Activated CD4-positive, CD25-positive, alpha-beta regulatory T cell treated with anti-CD3 and anti-CD28 coated beads, Interleukin-2, amount 50 U/mL, for 24 hours (primary cell): ENCODE measurements around the gene SPEN.

Source experiments
- ATAC-seq, 2 donors: fragments of 150-1000 bp; cut with Tn5 transposase; one replicate each; pipeline ENCODE4 v1.10.0; 2021; ENCODE audit warnings: mild to moderate bottlenecking in 1 of 2, moderate library complexity in 1 of 2

SPEN gene

DNA sequence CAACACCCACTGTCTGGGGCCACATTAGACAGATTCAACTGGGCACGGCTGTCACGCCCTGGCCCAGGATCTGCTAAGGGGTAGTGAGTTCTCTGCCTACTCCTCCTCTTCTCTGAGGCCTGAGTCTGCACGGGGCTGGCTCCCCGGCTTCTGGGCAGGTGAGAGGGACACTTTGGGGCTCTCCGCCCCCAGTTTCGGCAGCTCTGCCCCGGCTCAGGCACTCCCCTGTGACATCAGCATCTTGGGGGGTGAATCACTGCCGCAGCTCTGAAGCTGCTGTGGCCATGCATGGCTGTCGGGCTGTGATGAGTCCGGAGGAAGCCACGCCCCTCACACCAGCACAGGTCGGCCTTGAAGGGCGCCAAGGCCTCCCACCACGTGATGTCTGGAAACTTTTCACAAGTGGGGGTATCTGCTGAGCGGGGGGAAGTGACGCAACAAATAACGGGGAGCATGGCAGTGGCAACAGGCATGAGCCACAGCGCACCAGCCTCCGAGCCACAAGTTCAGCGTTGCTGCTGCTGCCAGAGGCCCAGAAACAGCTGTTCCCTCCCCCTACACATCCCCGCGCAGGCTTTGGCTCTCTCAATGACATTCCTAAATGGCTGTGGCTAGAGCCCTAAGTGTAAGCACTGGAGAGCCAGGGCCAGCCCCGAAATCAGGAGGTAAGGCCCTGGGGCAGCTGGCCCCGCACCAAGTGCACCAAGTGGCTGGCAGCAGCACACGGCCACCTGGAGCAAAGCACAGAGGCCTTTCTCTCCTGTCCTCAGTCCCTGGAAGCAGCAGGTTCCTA lies 102.1 kb downstream of the SPEN start:
- ATAC-seq = peak; percentile 88 to 93

DNA sequence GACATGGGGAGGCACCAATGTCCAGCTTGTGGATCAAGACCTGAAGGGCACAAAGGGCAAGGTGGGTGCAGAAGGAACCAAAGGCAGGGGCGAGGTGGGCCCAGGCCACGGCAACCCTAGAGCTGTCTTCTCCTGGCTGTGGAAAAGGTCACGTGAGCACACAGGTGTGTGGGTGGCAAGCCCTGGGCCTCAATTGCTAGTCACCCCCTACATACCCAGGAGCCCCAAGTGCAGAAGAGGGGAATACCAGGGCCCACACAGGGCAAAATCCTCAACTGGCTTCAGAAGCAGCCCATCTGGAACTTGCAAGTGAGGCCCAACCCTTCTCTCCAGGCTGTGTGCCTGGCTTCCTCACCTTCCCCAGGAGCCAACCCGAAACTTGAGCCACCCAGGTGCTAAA lies 102.8 kb downstream of the SPEN start:
- ATAC-seq = peak; percentile 11 to 25

DNA sequence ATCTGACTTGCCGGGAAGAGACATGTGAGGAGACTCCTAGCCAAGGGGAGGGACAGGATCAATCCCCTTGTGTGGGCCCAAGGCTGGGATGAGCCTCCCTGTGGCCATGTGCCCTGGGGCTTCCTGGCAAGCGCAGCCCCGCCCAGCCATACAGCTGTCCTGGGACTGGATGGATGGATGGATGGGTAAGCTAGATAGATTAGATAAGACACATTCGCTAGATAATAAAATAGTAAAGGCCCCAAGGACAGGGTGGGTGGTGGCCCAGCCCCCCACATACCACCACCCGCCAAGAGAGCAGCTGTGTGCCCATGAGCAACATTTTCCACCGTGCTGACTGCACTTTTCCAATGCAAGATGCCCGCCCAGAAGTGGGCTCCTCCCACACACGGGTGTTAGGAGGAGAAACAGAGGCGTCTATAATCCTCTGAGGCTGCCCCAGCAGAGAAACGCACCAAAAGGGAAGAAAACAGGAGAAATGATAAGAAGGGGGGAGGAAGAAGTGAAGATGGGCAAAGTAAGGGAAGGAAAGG lies 103.3 kb downstream of the SPEN start:
- peak; percentile 7 to 9 for ATAC-seq

DNA sequence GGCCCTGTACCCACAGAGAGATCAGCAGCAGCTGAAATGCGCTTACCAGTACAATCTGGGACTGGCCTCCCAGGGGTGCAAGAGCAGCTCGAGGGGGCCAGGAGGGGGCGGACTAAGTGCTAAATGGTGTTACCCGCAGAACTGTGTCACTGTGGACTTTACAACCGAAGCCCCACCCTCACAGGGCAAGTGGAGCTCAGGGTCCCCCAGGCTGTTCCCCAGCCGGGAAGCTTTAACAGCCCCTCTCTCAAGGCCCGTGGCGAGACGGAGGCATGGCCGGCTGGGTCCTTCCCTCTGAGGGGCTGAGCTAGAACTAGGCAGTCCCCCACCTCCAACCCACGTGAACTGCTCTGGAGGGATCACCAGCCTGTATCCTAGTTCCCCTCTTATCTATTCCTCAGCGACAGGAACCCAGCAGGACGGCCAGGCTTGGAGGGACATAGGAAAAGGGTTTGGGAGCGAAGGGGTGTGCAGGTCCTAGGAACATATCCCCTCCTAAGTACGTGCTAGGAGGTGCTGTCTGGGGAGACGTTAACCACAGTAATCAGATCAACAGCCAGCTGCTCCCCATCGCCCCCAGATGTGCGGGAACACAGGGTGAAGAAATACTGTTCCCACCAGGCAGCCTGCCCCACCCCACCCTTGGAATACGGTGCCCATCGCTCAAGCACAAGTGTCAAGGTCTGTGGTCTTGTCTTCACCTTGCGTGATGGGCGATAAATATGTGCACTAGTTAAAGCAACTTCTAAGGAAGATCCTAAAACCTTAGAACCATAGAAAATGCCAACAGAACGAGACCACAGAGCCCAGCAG lies 104.0 kb downstream of the SPEN start:
- no peak for ATAC-seq

DNA sequence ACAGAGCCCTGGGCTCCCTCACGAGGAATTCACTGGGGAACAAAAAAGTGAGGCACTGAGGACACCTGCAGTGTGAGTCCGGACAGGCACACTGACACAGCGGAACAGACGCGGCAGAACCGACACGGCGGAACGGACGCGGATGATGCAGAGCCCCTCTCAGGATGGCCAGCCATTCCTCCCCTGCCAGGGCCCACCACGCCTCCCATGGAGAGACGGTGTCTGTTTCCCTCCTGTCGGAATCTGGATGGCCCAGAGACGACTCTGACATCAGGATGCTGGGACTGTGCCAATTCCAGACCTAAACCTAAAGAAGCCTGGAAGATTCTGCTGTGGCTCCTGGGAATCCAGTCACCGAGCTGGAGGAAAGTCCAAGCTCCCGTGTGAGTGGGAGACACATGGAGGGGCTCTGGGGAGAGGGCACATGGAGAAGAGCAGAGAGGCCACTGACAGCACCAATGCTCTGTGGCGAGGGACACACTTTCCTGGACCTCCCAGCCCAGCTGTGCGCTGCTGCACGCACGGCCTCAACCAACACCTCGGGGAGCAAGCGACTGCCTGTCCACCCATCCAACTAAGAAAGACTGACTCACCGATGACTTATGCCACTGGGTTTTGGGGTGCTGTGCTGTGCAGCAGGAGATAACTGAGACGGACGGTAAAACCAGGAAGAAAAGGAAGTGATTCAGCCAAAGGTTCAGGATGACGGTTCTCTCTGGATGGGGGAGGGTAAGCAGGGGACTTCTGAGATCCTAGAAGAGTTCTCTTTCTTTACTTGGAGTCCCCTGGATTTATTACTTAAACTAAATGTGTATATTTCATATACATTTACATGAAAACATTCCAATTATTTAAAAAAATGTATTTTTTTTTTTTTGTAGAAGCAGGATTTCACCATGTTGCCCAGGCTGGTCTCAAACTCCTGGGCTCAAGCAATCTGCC lies 105.1 kb downstream of the SPEN start:
- ATAC-seq = no peak

DNA sequence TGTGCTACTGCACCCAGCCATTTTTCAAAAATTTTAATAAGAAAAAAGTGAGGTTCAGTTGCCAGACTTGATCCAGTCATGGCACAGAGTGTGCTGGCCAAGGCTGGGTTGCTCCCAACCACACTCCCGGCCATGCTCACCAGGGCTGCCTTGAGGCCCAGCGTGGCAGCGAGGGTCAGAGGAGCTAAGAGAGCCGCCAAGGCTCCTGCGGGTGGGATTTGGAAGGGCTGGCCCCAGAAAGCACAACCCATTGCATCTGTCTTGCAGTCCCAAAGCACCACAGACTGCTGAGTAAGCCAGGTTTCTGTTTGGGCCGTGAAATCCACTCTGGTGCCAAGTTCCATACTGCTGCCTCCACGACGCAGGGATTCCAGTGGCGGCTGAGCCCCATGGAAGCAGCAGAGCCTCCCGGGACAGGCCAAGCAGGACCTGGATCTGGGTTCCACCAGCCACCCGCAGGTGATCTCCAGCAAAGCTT lies 105.8 kb downstream of the SPEN start:
- ATAC-seq = no peak

DNA sequence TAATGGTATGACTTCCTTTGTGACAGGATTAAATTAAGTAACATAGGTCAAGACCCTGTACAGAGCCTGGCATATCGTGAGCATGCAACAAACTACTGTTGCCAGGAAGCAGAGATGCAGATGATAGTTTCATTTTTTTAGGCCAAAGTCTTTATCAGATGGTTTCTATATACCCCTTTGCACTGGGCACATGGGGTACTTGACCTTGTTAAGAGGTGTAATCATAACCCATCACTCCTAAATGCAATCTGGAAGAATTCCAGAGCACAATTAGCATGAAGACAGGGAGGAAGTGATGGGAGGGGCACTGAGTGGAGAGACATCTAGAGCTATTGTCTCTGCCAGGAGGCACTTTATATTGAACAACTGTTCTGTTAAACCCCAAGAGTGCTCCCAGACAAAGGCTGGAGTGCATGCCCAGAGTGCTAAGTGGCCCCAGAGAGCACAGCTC lies 106.3 kb downstream of the SPEN start:
- no peak for ATAC-seq

DNA sequence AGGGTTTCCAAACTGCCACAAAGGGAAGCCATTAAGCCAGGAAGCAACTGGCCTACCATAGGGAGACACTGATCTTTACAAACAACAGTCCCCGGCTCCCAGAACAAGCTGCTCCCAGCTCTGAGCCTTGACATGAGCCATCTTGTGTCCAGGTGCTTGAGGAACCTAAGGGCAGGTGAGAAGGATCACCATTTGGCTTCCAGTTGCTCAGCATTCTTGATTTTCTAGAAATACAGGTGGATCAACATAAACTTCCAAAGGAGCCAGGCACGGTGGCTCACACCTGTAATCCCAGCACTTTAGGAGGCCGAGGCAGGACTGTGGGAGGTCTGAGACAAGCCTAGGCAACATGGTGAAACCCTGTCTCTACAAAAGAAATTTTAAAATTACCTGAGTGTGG lies 106.8 kb downstream of the SPEN start:
- no peak for ATAC-seq

DNA sequence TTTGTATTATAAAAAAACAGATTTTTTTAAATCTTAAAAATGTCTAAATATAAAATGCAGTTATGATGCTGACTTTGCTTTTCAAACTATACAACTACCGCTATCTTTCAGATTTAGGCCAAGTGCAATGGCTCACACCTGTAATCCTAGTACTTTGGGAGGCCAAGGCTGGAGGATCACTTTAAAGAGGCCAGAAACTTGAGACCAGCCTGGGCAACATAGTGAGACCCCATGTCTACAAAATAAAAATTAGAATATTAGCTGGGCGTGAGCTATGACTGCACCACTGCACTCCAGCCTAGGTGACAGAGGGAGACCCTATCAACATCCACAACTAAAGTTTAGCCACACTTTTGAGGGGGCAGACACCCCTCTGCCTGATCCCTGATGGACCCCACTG lies 108.0 kb downstream of the SPEN start:
- no peak for ATAC-seq

DNA sequence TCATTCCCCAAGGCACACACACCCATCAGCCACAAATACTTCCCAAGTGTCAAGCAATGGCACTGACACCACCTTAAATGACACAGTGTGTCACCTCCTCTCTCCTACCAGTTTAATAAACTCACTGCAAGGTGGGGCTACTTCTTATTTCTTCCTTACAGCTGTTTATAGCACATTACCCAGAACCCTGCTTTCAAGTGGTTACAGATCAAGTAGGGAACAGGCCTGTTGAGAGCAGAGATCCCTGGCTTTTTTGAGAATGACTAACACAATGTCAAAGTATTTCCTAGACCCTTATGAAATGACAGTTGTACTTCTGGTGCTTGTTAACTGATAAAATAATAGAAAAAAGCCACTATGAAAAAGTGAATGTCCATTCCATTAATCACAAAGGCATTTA lies 108.6 kb downstream of the SPEN start:
- peak; percentile 16 to 41 for ATAC-seq

DNA sequence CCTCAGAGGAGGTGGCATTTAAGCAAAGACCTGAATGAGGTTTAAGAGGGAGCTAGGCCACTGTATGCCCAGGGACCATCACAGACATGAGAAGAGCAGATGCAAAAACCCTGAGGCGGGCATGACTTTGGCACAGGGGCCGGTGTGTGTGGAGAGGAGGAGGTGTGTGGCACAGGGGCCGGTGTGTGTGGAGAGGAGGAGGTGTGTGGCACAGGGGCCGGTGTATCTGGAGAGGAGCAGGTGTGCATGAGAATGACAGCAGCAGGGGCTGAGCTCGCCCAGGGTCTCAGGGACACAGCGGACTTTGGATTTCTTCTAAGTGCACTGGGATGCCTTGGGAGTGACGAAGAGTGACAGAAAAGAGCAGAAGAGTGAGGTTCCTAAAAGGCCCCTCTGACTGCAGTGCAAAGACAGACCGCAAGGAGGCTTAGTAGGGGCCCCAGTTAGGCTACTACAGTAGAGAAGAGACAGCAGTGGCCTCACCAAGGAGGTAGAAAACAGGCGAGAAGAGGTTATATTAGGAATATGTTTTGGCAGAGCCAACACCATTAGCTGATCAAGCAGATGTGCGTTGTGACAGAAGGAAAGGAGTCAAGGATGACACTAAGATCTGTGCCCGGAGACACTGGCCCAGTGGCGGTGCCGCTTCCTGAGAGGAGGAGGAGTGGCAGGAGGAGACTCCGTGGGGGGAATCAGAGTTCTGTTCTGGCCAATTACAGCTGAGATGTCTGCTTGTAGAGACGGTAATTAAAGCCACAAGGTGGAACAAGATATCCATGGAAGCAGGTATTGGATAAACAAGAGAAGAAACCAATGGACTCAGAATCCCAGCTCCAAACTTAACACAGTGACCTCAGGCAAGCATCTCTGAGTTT lies 110.0 kb downstream of the SPEN start:
- ATAC-seq = no peak

DNA sequence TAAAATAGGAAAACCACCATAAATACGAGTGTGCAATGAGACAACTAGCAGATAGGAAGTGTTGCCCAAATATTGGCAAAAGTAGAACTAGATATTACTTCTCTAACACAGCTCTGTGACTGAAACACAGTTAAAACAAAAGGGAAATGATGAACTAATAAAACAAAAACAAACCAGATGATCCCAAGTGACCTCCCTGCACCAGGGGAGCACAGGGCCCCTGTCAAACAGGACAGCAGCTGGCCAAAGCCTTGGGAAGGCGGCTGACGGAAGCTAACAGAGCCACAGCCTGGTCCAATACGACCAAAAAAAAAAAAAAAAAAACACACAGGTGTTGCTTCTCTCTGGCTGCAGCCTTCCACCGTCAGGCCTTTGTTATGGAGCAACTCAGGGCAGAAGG lies 110.6 kb downstream of the SPEN start:
- ATAC-seq = no peak

DNA sequence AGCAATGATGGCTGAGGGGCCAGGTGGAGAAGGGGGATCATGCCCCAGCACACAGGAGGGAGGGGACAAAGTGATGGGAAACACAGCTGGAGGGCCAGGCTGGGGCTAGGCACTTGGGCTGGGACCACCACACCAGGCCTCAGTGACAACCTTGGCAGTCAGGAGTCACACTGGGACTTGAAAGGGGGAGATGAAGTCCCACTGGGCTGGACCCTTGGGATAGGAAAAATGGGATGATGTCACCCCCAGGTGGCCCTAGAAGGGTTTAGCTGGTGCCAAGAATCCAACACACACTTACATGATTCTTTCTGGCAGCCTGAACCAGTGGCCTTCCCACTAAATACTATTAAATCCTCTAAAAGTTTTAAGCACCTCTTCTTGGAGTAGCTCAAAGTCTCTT lies 111.3 kb downstream of the SPEN start:
- ATAC-seq = no peak

DNA sequence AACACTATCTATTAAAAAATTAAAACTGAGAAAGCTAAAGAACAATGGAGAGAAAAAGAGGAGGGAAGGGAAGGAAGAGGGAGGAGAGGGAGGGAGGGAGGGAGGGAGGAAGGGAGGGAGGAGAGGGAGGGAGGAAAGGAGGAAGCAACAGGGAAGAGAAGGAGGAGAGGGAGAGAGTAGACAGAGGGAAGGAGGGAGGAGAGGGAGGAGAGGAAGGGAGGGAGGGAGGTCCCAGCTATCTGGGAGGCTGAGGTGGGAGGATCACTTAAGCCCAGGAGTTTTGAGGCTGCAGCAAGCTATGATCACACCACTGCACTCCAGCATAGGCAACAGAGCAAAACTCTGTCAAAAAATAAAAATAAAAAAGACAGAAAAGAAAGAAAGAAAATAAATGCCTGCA lies 111.9 kb downstream of the SPEN start:
- no peak for ATAC-seq

DNA sequence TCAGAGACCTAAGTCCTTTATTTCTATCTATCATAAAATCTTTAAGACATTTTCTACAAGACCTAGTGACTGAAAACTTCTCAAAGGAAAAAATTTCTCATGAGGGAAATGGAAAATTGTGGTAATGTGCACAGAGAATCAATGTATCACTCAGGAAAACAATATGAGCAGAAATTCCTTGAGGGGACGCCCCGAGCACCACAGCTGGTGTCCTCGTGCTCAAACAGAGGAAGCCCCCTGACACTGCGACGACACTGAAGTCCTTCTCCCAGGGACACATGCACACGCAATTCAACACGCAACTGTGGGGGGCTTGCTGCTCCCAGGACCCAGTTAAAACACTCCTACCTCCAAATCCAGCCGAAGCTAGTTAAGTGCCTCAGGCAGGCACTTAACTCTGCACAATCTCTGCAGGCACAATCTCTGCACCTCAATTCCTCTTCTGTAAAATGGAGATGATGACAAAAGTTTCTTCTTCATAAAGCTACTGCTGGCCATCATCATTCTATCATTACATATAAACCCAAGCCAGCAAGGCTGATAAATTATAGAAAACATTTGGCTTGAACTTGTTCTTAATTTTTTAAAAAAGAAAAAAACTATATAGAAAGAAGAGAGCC lies 112.4 kb downstream of the SPEN start:
- peak; percentile 30 to 31 for ATAC-seq

DNA sequence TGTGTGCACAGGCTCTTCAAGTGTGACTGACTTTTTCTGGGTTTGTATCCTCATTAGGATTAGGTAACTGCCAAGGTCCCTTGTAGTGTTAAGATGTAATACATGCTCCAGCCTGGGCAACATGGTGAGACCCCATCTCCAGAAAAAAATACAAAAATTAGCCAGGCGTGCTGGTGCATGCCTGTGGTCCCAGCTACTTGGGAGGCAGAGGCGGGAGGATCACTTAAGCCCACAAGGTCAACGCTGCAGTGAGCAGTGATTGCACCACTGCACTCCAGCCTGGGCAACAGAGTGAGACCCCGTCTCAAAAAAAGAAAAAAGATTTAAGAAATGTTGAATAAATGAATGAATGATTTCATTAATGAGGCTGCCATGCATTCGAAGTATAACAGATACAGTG lies 113.3 kb downstream of the SPEN start:
- no peak for ATAC-seq

DNA sequence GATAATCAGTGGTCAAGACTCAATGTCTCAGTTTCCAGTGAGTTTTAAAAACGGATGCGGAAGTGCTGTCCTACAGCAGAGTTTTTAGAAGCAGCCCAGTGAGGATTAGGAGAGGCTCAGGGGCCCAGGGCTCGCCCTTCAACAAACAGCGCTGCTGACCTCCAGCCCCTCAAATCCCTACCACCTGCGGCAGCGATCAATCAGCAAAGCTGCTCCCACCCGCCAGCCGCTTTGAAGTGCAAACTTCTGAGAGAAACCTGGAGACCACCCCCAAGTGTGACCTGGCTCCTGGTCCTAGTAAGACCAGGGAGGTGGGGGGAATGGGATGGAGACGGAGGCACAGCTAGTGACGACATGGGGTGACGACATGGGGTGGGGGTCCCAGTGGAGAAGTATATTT lies 114.0 kb downstream of the SPEN start:
- no peak for ATAC-seq

DNA sequence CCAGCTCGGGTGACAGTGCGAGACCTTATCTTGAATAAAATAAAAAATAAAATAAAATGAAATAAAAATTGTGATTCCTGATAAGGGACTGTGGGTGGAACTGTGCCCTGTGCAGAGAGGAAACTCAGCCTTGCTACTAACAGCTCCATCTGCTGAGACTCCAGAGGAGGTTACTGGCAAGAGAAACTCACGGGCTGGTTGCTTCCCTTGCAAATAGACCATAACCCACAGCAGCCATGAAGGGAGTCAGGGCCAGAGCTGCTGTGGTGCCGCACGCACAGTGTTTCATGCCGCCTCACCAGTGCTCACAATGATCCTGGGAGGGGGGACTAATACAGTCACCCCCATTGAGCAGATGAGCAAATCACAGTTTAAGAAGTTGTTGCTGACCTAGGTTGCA lies 114.7 kb downstream of the SPEN start:
- ATAC-seq = no peak

DNA sequence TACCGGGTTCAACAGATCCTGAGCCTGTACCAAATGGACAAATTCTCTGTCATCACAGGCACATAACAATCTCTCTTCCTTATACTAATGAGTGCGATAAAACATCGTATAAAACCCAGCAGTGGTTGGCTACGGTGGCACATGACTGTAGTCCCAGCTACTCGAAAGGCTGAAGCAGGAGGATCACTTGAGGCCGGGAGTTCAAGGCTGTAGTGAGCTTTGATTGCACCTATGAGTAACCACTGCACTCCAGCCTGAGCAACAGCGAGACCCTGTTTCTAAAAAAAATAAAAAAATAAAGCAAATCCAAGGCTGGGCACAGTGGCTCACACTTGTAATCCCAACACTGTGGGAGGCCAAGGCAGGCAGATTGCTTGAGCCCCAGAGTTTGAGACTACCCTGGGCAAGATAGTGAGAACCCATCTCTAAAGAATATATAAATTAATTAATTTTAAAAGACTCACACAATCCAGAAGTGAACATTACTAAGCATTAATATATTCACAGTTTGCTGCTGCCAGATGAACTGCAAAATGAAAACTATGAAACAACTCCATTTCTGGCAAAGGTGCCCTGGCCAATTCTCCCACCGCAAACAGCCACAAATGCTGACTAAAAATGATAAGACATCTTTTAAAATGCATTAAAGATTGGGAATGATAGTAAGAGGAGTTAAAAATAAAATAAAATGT lies 115.3 kb downstream of the SPEN start:
- no peak for ATAC-seq

DNA sequence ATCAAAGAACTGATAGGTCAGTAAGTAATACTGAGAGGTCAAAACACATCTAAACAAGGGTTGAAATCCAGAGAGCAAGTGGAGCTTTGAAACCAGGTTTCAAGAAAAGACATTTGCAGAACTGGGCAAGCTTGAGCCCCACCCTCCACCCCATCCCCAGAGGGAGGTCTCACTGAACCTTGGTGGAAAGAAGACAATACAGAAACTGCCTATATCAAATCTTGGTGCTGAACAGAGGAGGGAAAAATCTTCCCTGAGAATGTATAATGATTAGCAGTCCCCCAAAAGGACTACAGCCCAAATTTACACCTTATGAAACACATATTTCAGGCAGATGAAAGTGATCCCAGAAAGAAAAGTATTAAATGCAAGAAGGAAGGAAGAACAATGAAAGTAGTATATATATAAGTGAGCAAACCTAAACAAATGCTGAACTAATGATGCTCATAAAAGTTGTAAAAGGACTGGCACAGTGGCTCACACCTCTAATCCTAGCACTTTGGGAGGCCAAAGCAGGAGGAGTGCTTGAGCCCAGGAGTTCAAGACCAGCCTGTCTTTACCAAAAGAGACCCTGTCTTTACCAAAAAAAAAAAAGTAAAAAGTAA lies 116.0 kb downstream of the SPEN start:
- no peak for ATAC-seq
